KMS-11 (cell line): Measurements from ENCODE around the gene RNASE4.
"Not testable (repeated sequence)": the region's sequence is repeated elsewhere in the genome, so short reads cannot be mapped to it uniquely, and the experiment has no call there.

Experiments
- H2AFZ ChIP-seq: fragments of 200-600 bp; sonication (generic); 2 replicates; pipeline ENCODE4 v1.6.1; 2016; ENCODE audit warnings: antibody characterized with exemption, mixed run types, low read depth
- H3K27ac ChIP-seq: fragments of 200-600 bp; sonication (generic); 2 replicates; pipeline ENCODE4 v1.6.1; 2016; ENCODE audit warnings: mild to moderate bottlenecking, mixed run types
- H3K27me3 ChIP-seq: fragments of 200-600 bp; sonication (generic); 2 replicates; pipeline ENCODE4 v1.6.1; 2017; ENCODE audit warnings: mild to moderate bottlenecking, low read depth, mixed run types, moderate library complexity; ENCODE audit not compliant: insufficient read depth
- H3K36me3 ChIP-seq: fragments of 200-600 bp; sonication (generic); 2 replicates; pipeline ENCODE4 v1.6.1; 2017; ENCODE audit warnings: mild to moderate bottlenecking, mixed run types; ENCODE audit not compliant: insufficient read depth
- H3K4me1 ChIP-seq: fragments of 200-600 bp; sonication (generic); 2 replicates; pipeline ENCODE4 v1.6.1; 2016; ENCODE audit warnings: mild to moderate bottlenecking, low read depth, mixed run types; ENCODE audit not compliant: poor library complexity, severe bottlenecking
- H3K4me2 ChIP-seq: fragments of 200-600 bp; sonication (generic); 2 replicates; pipeline ENCODE4 v1.7.0; 2016; ENCODE audit warnings: mild to moderate bottlenecking, mixed run types
- H3K4me3 ChIP-seq: fragments of 200-600 bp; sonication (generic); IDR thresholded peaks from 2 replicates; pipeline ENCODE4 v1.6.1; 2017; ENCODE audit warnings: low read depth, low read length, mixed read lengths; ENCODE audit not compliant: insufficient read depth
- H3K79me2 ChIP-seq: fragments of 200-600 bp; sonication (generic); 2 replicates; pipeline ENCODE4 v1.6.1; 2016; ENCODE audit warnings: low read depth, mixed run types; ENCODE audit not compliant: insufficient read depth
- H3K9ac ChIP-seq: fragments of 200-600 bp; sonication (generic); 2 replicates; pipeline ENCODE4 v1.6.1; 2016; ENCODE audit warnings: mild to moderate bottlenecking, mixed run types
- H4K20me1 ChIP-seq: fragments of 200-600 bp; sonication (generic); 2 replicates; pipeline ENCODE4 v1.6.1; 2016; ENCODE audit warnings: mild to moderate bottlenecking, mixed run types; ENCODE audit not compliant: insufficient read depth
- TF ChIP-seq, protein P1 (sequence below): fragments of 200-600 bp; sonication (generic); conservative IDR thresholded peaks from 2 replicates; pipeline ENCODE4 v1.6.1; 2017; ENCODE audit warnings: low read depth, mild to moderate bottlenecking, antibody characterized with exemption, low read length, moderate library complexity, mixed read lengths

RNASE4 gene

DNA sequence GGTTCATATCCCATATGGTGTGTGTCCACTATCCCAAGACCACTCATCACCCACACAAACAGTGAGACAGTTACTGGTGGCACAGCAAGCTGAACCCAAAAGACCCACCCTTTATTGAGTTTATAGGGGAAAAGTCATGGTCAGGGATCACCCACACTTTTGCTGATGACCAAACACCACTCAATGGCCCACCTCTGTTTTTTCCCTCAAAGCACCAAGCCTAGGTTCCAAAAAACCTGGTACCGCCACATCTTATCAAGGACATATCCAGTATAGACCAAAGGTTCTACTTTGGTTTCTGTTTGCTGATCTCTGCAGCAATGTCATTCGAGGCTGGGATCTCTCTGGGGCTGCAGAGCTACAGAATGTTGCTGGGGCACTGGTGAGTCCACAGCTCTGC, 23.2 kb upstream of the RNASE4 start:
- TF ChIP-seq, protein P1, sequence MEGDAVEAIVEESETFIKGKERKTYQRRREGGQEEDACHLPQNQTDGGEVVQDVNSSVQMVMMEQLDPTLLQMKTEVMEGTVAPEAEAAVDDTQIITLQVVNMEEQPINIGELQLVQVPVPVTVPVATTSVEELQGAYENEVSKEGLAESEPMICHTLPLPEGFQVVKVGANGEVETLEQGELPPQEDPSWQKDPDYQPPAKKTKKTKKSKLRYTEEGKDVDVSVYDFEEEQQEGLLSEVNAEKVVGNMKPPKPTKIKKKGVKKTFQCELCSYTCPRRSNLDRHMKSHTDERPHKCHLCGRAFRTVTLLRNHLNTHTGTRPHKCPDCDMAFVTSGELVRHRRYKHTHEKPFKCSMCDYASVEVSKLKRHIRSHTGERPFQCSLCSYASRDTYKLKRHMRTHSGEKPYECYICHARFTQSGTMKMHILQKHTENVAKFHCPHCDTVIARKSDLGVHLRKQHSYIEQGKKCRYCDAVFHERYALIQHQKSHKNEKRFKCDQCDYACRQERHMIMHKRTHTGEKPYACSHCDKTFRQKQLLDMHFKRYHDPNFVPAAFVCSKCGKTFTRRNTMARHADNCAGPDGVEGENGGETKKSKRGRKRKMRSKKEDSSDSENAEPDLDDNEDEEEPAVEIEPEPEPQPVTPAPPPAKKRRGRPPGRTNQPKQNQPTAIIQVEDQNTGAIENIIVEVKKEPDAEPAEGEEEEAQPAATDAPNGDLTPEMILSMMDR: no peak
- Histone ChIP-seq H3K9ac (no peak overlapping the region), H3K4me3 (no peak overlapping the region), H3K27ac (no peak overlapping the region), H3K4me2 (no peak overlapping the region), H3K36me3 (no peaks in the 10 kb centered on the region), H4K20me1 (no peaks in the 10 kb centered on the region), H3K4me1 (no peaks in the 10 kb centered on the region), H2AFZ (no peak overlapping the region), H3K79me2 (no peaks in the 10 kb centered on the region), H3K27me3 (no peaks in the 10 kb centered on the region)

DNA sequence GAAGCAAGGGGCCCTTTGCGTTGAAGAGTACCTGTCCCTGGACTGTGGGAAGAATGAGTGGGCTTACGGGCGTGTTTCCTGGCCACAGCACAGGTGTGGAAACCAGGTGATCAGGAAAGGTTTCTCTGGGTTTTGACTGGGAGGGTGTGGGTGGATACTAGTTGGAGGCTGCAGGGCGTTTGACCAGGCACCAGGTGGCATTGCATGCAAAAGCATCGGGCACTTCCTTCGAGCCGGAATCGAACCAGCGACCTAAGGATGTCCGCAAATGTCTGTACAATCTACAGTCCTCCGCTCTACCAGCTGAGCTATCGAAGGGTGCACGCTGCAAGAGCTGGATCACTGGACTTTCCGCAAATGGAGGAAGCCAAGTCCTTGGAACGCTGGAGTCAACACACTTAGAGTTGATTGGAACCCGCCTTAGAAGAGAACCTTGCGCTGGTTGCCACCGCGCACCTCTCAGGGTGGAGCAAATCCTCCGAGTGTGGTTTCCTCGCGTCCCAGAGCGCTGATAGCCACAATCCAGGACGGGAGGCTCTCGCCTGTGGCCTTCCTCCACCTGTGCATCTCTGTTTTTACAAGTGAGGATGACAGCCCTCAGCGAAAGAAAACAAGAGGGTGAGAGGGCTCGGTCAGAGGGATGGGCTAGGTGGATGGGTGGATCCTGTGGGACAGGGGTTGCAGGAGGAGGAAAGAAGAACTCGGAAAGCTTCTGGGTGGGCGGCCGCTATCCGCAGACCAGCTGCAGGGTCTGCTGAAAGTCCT, 21.2 kb upstream of the RNASE4 start:
- Histone ChIP-seq H3K4me1 (no peaks in the 10 kb centered on the region), H3K27me3 (no peaks in the 10 kb centered on the region), H2AFZ (peak overlapping the region; percentile 87), H4K20me1 (no peaks in the 10 kb centered on the region), H3K4me2 (peak overlapping the region; percentile 63), H3K79me2 (no peaks in the 10 kb centered on the region), H3K4me3 (no peak overlapping the region), H3K9ac (peak overlapping the region; percentile 25; the same call in 1 of the 2 replicates), H3K36me3 (no peaks in the 10 kb centered on the region), H3K27ac (no peak overlapping the region)
- TF ChIP-seq, protein P1: peak; percentile 41

GRCh38 chr14:20666400-20666961, 17.9 kb upstream of the RNASE4 start:
- H3K27me3 ChIP-seq, H3K4me2 ChIP-seq, H4K20me1 ChIP-seq, H3K27ac ChIP-seq, H3K36me3 ChIP-seq, H2AFZ ChIP-seq, H3K4me3 ChIP-seq, H3K9ac ChIP-seq, H3K79me2 ChIP-seq, H3K4me1 ChIP-seq: not testable (repeated sequence)

DNA sequence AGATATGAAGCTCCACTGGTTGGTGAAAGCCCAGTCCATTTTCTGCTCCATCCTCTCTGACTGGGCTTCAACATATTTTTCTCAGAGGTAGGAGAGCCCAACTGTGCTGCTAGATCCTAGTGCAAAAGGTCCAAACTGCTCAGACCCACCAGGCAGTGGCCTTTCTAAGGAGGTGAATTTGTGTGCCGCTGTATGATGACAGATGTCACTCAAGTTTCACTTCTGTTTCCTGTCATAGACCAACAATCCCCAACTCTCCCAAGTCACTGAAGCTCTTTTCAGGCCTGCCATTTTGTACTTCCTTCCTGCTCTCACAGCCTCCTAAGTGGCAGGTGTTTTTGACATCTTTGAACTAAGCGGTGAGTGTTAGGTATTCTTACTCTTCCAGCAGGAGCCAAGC, 16.4 kb upstream of the RNASE4 start:
- Histone ChIP-seq H3K4me2 (no peak overlapping the region), H3K27me3 (no peaks in the 10 kb centered on the region), H3K4me3 (no peak overlapping the region), H3K36me3 (no peaks in the 10 kb centered on the region), H3K9ac (no peak overlapping the region), H4K20me1 (no peaks in the 10 kb centered on the region), H3K27ac (no peak overlapping the region), H3K4me1 (no peaks in the 10 kb centered on the region), H3K79me2 (no peaks in the 10 kb centered on the region), H2AFZ (no peak overlapping the region)
- TF ChIP-seq, protein P1: no peak

GRCh38 chr14:20668969-20669368, 15.4 kb upstream of the RNASE4 start:
- no peak overlapping the region for H2AFZ ChIP-seq
- TF ChIP-seq, protein P1: no peak
- no peaks in the 10 kb centered on the region for H3K27me3 ChIP-seq
- H3K4me1 ChIP-seq: no peaks in the 10 kb centered on the region
- H4K20me1 ChIP-seq: no peaks in the 10 kb centered on the region
- H3K79me2 ChIP-seq: no peaks in the 10 kb centered on the region
- no peak overlapping the region for H3K9ac ChIP-seq
- H3K4me2 ChIP-seq: no peak overlapping the region
- H3K27ac ChIP-seq: no peak overlapping the region
- no peaks in the 10 kb centered on the region for H3K36me3 ChIP-seq
- no peak overlapping the region for H3K4me3 ChIP-seq
